Neural progenitor cell (in vitro differentiated cells): Measurements from ENCODE around the gene PPARA.

Experiments
- CTCF ChIP-seq: fragments of 200-600 bp; sonication (generic); IDR thresholded peaks from 2 replicates; pipeline ENCODE4 v1.5.1; 2017; ENCODE audit warnings: antibody characterized with exemption, mild to moderate bottlenecking
- EZH2 ChIP-seq: fragments of 200-600 bp; sonication (generic); IDR thresholded peaks from 2 replicates; pipeline ENCODE4 v1.6.1; 2017; ENCODE audit warnings: antibody characterized with exemption, mild to moderate bottlenecking, moderate library complexity

- TF ChIP-seq CTCF: no peak
- TF ChIP-seq EZH2: no peak
Observed at GRCh38 chr22:46156031-46156430, 5.7 kb downstream of the PPARA start.
